Thyroid gland (tissue), 4 donors: Measurements from ENCODE around the gene NCAN.
A peak's percentile ranks its signal among the peaks of the same experiment; 100 is the strongest.

Experiments used
- CTCF ChIP-seq, 6 experiments: fragments of 200-600 bp in 3 of 6; fragments of 450-650 bp in 3 of 6; sonication (generic) in 3 of 6; IDR thresholded peaks; one replicate each; pipeline ENCODE4 v1.5.1; 2016 to 2019; ENCODE audit warnings: antibody characterized with exemption in 6 of 6, mild to moderate bottlenecking in 2 of 6, inconsistent platforms in 1 of 6, moderate library complexity in 1 of 6
- POLR2A ChIP-seq, 2 donors: fragments of 450-650 bp; IDR thresholded peaks; one replicate each; pipeline ENCODE4 v1.6.1; 2017; ENCODE audit warnings: antibody characterized with exemption in 2 of 2, mild to moderate bottlenecking in 2 of 2, moderate library complexity in 1 of 2

- TF ChIP-seq CTCF (IDR thresholded peaks at IDR 0.05) (peak; percentile 32 to 78 (median 73)), POLR2A (IDR thresholded peaks at IDR 0.05) (no peak)
These were observed 13.2 kb downstream of the NCAN start for GRCh38 chr19:19224852-19225494.
